Liver (tissue), 9 donors: ENCODE measurements around the gene FAM120AOS. TPM values are rescaled to one million over a fixed set of nuclear protein-coding genes. Genes with fewer than 3 reads are reported as not detected.

ENCODE experiments used
- DNase-seq: peaks from one replicate; pipeline ENCODE4 v3.0.0-alpha.2; 2017; ENCODE audit warnings: low spot score
- H3K27ac ChIP-seq, 2 donors: one replicate each; pipeline ENCODE4 v1.7.0; 2013; ENCODE audit warnings: inconsistent platforms in 2 of 2, low read length in 2 of 2, control low read depth in 1 of 2, low read depth in 1 of 2, mild to moderate bottlenecking in 1 of 2
- H3K27me3 ChIP-seq, 4 donors: one replicate each; pipeline versions ENCODE4 v1.6.1 to v1.7.0; 2013; ENCODE audit warnings: low read length in 3 of 4, inconsistent platforms in 1 of 4, mild to moderate bottlenecking in 1 of 4, moderate library complexity in 1 of 4; ENCODE audit not compliant: control insufficient read depth in 4 of 4, insufficient read depth in 4 of 4
- H3K36me3 ChIP-seq, 4 donors: one replicate each; pipeline versions ENCODE4 v1.6.1 to v1.7.0; 2013; ENCODE audit warnings: low read length in 3 of 4, mild to moderate bottlenecking in 3 of 4, low read depth in 1 of 4, moderate library complexity in 1 of 4; ENCODE audit not compliant: control insufficient read depth in 4 of 4, insufficient read depth in 3 of 4
- H3K4me1 ChIP-seq, 4 donors: one replicate each; pipeline versions ENCODE4 v1.6.1 to v1.7.0; 2013; ENCODE audit warnings: low read length in 3 of 4, mild to moderate bottlenecking in 3 of 4, moderate library complexity in 1 of 4; ENCODE audit not compliant: control insufficient read depth in 4 of 4, insufficient read depth in 4 of 4
- H3K4me3 ChIP-seq, 3 donors: one replicate each; pipeline versions ENCODE4 v1.6.1 to v1.7.0; 2013; ENCODE audit warnings: low read length in 3 of 3, control low read depth in 1 of 3, low read depth in 1 of 3, mild to moderate bottlenecking in 1 of 3
- H3K9ac ChIP-seq, 2 donors: one replicate each; pipeline ENCODE4 v1.7.0; 2013; ENCODE audit warnings: low read length in 2 of 2, mild to moderate bottlenecking in 2 of 2, moderate library complexity in 2 of 2, control low read depth in 1 of 2, low read depth in 1 of 2
- H3K9me3 ChIP-seq, 4 donors: one replicate each; pipeline versions ENCODE4 v1.6.1 to v1.7.0; 2013; ENCODE audit warnings: low read length in 3 of 4; ENCODE audit not compliant: control insufficient read depth in 4 of 4
- ATF3 ChIP-seq: IDR thresholded peaks from 2 replicates; pipeline ENCODE4 v1.6.1; 2016; ENCODE audit warnings: antibody characterized with exemption
- EGR1 ChIP-seq, 2 donors: IDR thresholded peaks; 2 replicates each; pipeline ENCODE4 v1.6.1; 2016 to 2018; ENCODE audit warnings: antibody characterized with exemption in 2 of 2, low read depth in 2 of 2
- FOXA1 ChIP-seq: IDR thresholded peaks from 2 replicates; pipeline ENCODE4 v1.6.1; 2016; ENCODE audit warnings: antibody characterized with exemption
- FOXA2 ChIP-seq: IDR thresholded peaks from 2 replicates; pipeline ENCODE4 v1.6.1; 2016; ENCODE audit warnings: antibody characterized with exemption
- GABPA ChIP-seq, 2 donors: IDR thresholded peaks in 1 of 2; conservative IDR thresholded peaks in 1 of 2; 2 replicates each; pipeline ENCODE4 v1.6.1; 2016; ENCODE audit warnings: antibody characterized with exemption in 2 of 2, mild to moderate bottlenecking in 1 of 2, moderate library complexity in 1 of 2
- HNF4A ChIP-seq, 2 donors: conservative IDR thresholded peaks; 2 replicates each; pipeline ENCODE4 v1.6.1; 2016; ENCODE audit warnings: antibody characterized with exemption in 2 of 2, mild to moderate bottlenecking in 2 of 2
- JUND ChIP-seq, 2 donors: IDR thresholded peaks; 2 replicates each; pipeline ENCODE4 v1.6.1; 2016; ENCODE audit warnings: antibody characterized with exemption in 2 of 2
- NR2F2 ChIP-seq: IDR thresholded peaks from 2 replicates; pipeline ENCODE4 v1.6.1; 2016; ENCODE audit warnings: antibody characterized with exemption
- RXRA ChIP-seq, 2 donors: IDR thresholded peaks; 2 replicates each; pipeline ENCODE4 v1.6.1; 2017 to 2018; ENCODE audit warnings: antibody characterized with exemption in 2 of 2, mild to moderate bottlenecking in 1 of 2
- SP1 ChIP-seq: IDR thresholded peaks from 2 replicates; pipeline ENCODE4 v1.6.1; 2018; ENCODE audit warnings: antibody characterized with exemption, mild to moderate bottlenecking
- TAF1 ChIP-seq: conservative IDR thresholded peaks from 2 replicates; pipeline ENCODE4 v1.6.1; 2016; ENCODE audit warnings: antibody characterized with exemption, mild to moderate bottlenecking
- YY1 ChIP-seq: IDR thresholded peaks from 2 replicates; pipeline ENCODE4 v1.6.1; 2016; ENCODE audit warnings: antibody characterized with exemption, mild to moderate bottlenecking
- WGBS: extraction: QIAGEN DNeasy Blood & Tissue Kit; methylation state at CpG from one replicate; pipeline ENCODE4 v1.1.7; 2013; 5-methylcytosine and 5-hydroxymethylcytosine counted together
- polyA plus RNA-seq, 2 donors: library from polyadenylated mRNA; stranded (reverse) in 1 of 2; unstranded in 1 of 2; fragments of 200-250 nt in 1 of 2; fragments of >200 nt in 1 of 2; fragmentation: Nextera tagmentation in 1 of 2; extraction: Ambion mirVana in 1 of 2; gene quantifications; one replicate each; pipeline versions ENCODE4 v1.2.1 to v1.2.3, GENCODE V29; 2013 to 2015
- total RNA-seq, 2 donors: library from RNA; depleted of rRNA; stranded (reverse); fragments of >200 nt; gene quantifications; one replicate each; pipeline ENCODE4 v1.2.3, GENCODE V29; 2014
- TF ChIP-seq, protein P1 (sequence below): fragments of 150-350 bp; IDR thresholded peaks from 2 replicates; pipeline ENCODE4 v1.5.1; 2017; ENCODE audit warnings: improper control_type of control experiment, low read depth, low read length; ENCODE audit not compliant: missing input control
- TF ChIP-seq, protein P2 (sequence below): IDR thresholded peaks from 2 replicates; pipeline ENCODE4 v1.6.1; 2016; ENCODE audit warnings: antibody characterized with exemption
- TF ChIP-seq, protein P3 (sequence below): IDR thresholded peaks from 2 replicates; pipeline ENCODE4 v1.6.1; 2016; ENCODE audit warnings: antibody characterized with exemption
- TF ChIP-seq, protein P4 (sequence below): IDR thresholded peaks from 2 replicates; pipeline ENCODE4 v1.6.1; 2016; ENCODE audit warnings: antibody characterized with exemption, mild to moderate bottlenecking
- donor health status: healthy.
- donor health status: healthy.
- donor health status: healthy.
- donor health status: healthy.
- donor health status: healthy.

Gene FAM120AOS
- total and polyA plus RNA-seq, 4 donors = 16.4 to 25.0 (median 17.3) TPM

- Histone ChIP-seq H3K36me3 (no peaks in the 10 kb centered on the region), H3K27ac (no peak overlapping the region), H3K4me1 (no peaks in the 10 kb centered on the region), H3K9ac (no peak overlapping the region), H3K9me3 (peaks cover 0 to 11% (median 7%) of the 10 kb centered on the region in 4 donors), H3K4me3 (no peak overlapping the region), H3K27me3 (no peaks in the 10 kb centered on the region)
- 95% methylated on average over 2 of the region's 2 CpGs for WGBS
- TF ChIP-seq NR2F2 = no peak
- no peak for TF ChIP-seq HNF4A (conservative IDR thresholded peaks at IDR 0.05)
- no peak for TF ChIP-seq JUND (IDR thresholded peaks at IDR 0.05)
- no peak for TF ChIP-seq TAF1
- no peak for TF ChIP-seq RXRA (IDR thresholded peaks at IDR 0.05)
- no peak for TF ChIP-seq ATF3
- TF ChIP-seq, protein P1, sequence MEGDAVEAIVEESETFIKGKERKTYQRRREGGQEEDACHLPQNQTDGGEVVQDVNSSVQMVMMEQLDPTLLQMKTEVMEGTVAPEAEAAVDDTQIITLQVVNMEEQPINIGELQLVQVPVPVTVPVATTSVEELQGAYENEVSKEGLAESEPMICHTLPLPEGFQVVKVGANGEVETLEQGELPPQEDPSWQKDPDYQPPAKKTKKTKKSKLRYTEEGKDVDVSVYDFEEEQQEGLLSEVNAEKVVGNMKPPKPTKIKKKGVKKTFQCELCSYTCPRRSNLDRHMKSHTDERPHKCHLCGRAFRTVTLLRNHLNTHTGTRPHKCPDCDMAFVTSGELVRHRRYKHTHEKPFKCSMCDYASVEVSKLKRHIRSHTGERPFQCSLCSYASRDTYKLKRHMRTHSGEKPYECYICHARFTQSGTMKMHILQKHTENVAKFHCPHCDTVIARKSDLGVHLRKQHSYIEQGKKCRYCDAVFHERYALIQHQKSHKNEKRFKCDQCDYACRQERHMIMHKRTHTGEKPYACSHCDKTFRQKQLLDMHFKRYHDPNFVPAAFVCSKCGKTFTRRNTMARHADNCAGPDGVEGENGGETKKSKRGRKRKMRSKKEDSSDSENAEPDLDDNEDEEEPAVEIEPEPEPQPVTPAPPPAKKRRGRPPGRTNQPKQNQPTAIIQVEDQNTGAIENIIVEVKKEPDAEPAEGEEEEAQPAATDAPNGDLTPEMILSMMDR = no peak
- TF ChIP-seq FOXA1 = no peak
- TF ChIP-seq, protein P2, sequence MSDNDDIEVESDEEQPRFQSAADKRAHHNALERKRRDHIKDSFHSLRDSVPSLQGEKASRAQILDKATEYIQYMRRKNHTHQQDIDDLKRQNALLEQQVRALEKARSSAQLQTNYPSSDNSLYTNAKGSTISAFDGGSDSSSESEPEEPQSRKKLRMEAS = no peak
- TF ChIP-seq YY1 = no peak
- no peak for TF ChIP-seq FOXA2
- TF ChIP-seq, protein P3, sequence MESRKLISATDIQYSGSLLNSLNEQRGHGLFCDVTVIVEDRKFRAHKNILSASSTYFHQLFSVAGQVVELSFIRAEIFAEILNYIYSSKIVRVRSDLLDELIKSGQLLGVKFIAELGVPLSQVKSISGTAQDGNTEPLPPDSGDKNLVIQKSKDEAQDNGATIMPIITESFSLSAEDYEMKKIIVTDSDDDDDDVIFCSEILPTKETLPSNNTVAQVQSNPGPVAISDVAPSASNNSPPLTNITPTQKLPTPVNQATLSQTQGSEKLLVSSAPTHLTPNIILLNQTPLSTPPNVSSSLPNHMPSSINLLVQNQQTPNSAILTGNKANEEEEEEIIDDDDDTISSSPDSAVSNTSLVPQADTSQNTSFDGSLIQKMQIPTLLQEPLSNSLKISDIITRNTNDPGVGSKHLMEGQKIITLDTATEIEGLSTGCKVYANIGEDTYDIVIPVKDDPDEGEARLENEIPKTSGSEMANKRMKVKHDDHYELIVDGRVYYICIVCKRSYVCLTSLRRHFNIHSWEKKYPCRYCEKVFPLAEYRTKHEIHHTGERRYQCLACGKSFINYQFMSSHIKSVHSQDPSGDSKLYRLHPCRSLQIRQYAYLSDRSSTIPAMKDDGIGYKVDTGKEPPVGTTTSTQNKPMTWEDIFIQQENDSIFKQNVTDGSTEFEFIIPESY = no peak
- no peak for TF ChIP-seq EGR1 (IDR thresholded peaks at IDR 0.05; ENCODE audit: low read depth in 2 of 2)
- TF ChIP-seq, protein P4, sequence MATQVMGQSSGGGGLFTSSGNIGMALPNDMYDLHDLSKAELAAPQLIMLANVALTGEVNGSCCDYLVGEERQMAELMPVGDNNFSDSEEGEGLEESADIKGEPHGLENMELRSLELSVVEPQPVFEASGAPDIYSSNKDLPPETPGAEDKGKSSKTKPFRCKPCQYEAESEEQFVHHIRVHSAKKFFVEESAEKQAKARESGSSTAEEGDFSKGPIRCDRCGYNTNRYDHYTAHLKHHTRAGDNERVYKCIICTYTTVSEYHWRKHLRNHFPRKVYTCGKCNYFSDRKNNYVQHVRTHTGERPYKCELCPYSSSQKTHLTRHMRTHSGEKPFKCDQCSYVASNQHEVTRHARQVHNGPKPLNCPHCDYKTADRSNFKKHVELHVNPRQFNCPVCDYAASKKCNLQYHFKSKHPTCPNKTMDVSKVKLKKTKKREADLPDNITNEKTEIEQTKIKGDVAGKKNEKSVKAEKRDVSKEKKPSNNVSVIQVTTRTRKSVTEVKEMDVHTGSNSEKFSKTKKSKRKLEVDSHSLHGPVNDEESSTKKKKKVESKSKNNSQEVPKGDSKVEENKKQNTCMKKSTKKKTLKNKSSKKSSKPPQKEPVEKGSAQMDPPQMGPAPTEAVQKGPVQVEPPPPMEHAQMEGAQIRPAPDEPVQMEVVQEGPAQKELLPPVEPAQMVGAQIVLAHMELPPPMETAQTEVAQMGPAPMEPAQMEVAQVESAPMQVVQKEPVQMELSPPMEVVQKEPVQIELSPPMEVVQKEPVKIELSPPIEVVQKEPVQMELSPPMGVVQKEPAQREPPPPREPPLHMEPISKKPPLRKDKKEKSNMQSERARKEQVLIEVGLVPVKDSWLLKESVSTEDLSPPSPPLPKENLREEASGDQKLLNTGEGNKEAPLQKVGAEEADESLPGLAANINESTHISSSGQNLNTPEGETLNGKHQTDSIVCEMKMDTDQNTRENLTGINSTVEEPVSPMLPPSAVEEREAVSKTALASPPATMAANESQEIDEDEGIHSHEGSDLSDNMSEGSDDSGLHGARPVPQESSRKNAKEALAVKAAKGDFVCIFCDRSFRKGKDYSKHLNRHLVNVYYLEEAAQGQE = no peak
- no peak for TF ChIP-seq SP1
- DNase-seq = no peak
Measured at GRCh38 chr9:93415176-93415690, 38.1 kb downstream of the FAM120AOS start.

DNA sequence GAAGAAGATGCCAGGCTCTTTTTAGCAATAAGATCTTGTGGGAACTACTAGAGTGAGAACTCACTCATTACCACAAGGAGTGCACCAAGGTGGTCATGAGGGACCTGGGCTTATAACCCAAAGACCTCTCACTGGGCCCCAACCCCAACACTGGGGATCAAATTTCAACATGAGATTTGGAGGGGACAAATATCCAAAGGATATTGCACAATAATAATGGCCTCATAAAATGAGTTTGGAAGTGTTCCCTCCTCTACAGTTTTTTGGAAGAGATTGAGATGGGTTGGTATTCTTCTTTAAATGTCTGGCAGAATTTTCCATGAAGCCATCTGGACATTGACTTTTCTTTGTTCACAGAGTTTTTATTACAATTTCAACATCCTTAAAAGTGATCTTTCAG lies 39.9 kb downstream of the FAM120AOS start:
- Histone ChIP-seq H3K36me3 (no peaks in the 10 kb centered on the region), H3K27me3 (no peaks in the 10 kb centered on the region), H3K4me3 (no peak overlapping the region), H3K9me3 (peaks cover 0 to 10% (median 5%) of the 10 kb centered on the region in 4 donors), H3K27ac (no peak overlapping the region), H3K9ac (no peak overlapping the region), H3K4me1 (no peaks in the 10 kb centered on the region)
- no peak for DNase-seq
- TF ChIP-seq HNF4A (conservative IDR thresholded peaks at IDR 0.05) (no peak), GABPA (IDR thresholded peaks at IDR 0.05 in 1 of 2, conservative IDR thresholded peaks at IDR 0.05 in 1 of 2) (no peak), TAF1 (no peak), RXRA (IDR thresholded peaks at IDR 0.05) (no peak), ATF3 (no peak), JUND (IDR thresholded peaks at IDR 0.05) (no peak), NR2F2 (no peak), FOXA2 (no peak), YY1 (no peak)
- TF ChIP-seq, protein P1 = no peak
- TF ChIP-seq, protein P2 = no peak
- TF ChIP-seq, protein P4 = no peak
